RWPE2 (cell line): Measurements from ENCODE around the gene WDR13.
A peak's percentile ranks its signal among the peaks of the same experiment; 100 is the strongest.
"Not testable (repeated sequence)": the region's sequence is repeated elsewhere in the genome, so short reads cannot be mapped to it uniquely, and the experiment has no call there.

Experiments used
- ATAC-seq: fragments of 200-7000 bp; cut with Tn5 transposase; 3 replicates; pipeline ENCODE4 v1.9.1; 2021; ENCODE audit warnings: low read depth
- DNase-seq: peaks from one replicate; pipeline ENCODE4 v3.0.0-alpha.2; 2020; ENCODE audit warnings: low spot score
- H3K27ac ChIP-seq: fragments of 450-650 bp; 2 replicates; pipeline ENCODE4 v1.5.1; 2017; ENCODE audit warnings: mild to moderate bottlenecking; ENCODE audit not compliant: poor library complexity, severe bottlenecking
- H3K27me3 ChIP-seq: fragments of 250-450 bp; sonication (Bioruptor Pico); 2 replicates; pipeline ENCODE4 v1.5.1; 2021; ENCODE audit warnings: mild to moderate bottlenecking, moderate library complexity; ENCODE audit not compliant: insufficient read depth, poor library complexity, severe bottlenecking
- H3K36me3 ChIP-seq: fragments of 250-450 bp; sonication (Bioruptor Pico); 2 replicates; pipeline ENCODE4 v1.5.1; 2020; ENCODE audit warnings: low read depth, mild to moderate bottlenecking, moderate library complexity
- H3K4me1 ChIP-seq: fragments of 250-450 bp; sonication (Bioruptor Pico); 2 replicates; pipeline ENCODE4 v1.5.1; 2021; ENCODE audit warnings: mild to moderate bottlenecking, moderate library complexity; ENCODE audit not compliant: insufficient read depth, poor library complexity, severe bottlenecking
- H3K4me3 ChIP-seq: fragments of 250-450 bp; sonication (Bioruptor Pico); 2 replicates; pipeline ENCODE4 v1.5.1; 2021; ENCODE audit warnings: mild to moderate bottlenecking, moderate library complexity; ENCODE audit not compliant: severe bottlenecking
- H3K9me3 ChIP-seq: fragments of 250-450 bp; sonication (Bioruptor Pico); 2 replicates; pipeline ENCODE4 v1.5.1; 2021; ENCODE audit warnings: mild to moderate bottlenecking, moderate library complexity; ENCODE audit not compliant: severe bottlenecking
- CTCF ChIP-seq: fragments of 450-650 bp; IDR thresholded peaks from one replicate; pipeline ENCODE4 v1.5.1; 2017; ENCODE audit warnings: mild to moderate bottlenecking, moderate library complexity; ENCODE audit not compliant: poor library complexity, severe bottlenecking

WDR13 gene

GRCh38 chrX:48648336-48648751 is 51.1 kb downstream of the WDR13 start:
- ATAC-seq: 0 out of 3 replicates have a peak, but pooled peaks have one; percentile 38
- H3K27ac ChIP-seq: no peak overlapping the region
- no peak overlapping the region for H3K4me3 ChIP-seq
- no peaks in the 10 kb centered on the region for H3K4me1 ChIP-seq
- DNase-seq: no peak
- H3K27me3 ChIP-seq: no peaks in the 10 kb centered on the region
- H3K9me3 ChIP-seq: no peaks in the 10 kb centered on the region
- H3K36me3 ChIP-seq: no peaks in the 10 kb centered on the region
- peak; percentile 29 for TF ChIP-seq CTCF

GRCh38 chrX:48649102-48649501 is 51.8 kb downstream of the WDR13 start:
- Histone ChIP-seq H3K27ac (no peak overlapping the region), H3K27me3 (no peaks in the 10 kb centered on the region), H3K36me3 (no peaks in the 10 kb centered on the region), H3K4me1 (no peaks in the 10 kb centered on the region), H3K4me3 (no peak overlapping the region), H3K9me3 (no peaks in the 10 kb centered on the region)
- DNase-seq: no peak
- ATAC-seq: peak; percentile 55; the same call in 2 of the 3 replicates
- no peak for TF ChIP-seq CTCF

GRCh38 chrX:48652055-48652579 is 54.8 kb downstream of the WDR13 start:
- not testable (repeated sequence) for H3K4me3 ChIP-seq, H3K36me3 ChIP-seq, H3K4me1 ChIP-seq, ATAC-seq, H3K9me3 ChIP-seq, DNase-seq, H3K27ac ChIP-seq, H3K27me3 ChIP-seq

GRCh38 chrX:48654746-48655145 is 57.5 kb downstream of the WDR13 start:
- DNase-seq, H3K36me3 ChIP-seq, H3K9me3 ChIP-seq, H3K27ac ChIP-seq, H3K27me3 ChIP-seq, H3K4me1 ChIP-seq, ATAC-seq, H3K4me3 ChIP-seq: not testable (repeated sequence)
